ENCODE data around the gene SSH2.

- TF ChIP-seq POLR2A (IDR thresholded peaks at IDR 0.05) (no peak), CTCF (IDR thresholded peaks at IDR 0.05) (no peak)
These were observed 302.1 kb downstream of the SSH2 start for GRCh38 chr17:29627951-29628350.

Measured in thyroid gland (tissue), 4 donors.